Measurements from ENCODE around the gene PDE4D.

Gene PDE4D

DNA sequence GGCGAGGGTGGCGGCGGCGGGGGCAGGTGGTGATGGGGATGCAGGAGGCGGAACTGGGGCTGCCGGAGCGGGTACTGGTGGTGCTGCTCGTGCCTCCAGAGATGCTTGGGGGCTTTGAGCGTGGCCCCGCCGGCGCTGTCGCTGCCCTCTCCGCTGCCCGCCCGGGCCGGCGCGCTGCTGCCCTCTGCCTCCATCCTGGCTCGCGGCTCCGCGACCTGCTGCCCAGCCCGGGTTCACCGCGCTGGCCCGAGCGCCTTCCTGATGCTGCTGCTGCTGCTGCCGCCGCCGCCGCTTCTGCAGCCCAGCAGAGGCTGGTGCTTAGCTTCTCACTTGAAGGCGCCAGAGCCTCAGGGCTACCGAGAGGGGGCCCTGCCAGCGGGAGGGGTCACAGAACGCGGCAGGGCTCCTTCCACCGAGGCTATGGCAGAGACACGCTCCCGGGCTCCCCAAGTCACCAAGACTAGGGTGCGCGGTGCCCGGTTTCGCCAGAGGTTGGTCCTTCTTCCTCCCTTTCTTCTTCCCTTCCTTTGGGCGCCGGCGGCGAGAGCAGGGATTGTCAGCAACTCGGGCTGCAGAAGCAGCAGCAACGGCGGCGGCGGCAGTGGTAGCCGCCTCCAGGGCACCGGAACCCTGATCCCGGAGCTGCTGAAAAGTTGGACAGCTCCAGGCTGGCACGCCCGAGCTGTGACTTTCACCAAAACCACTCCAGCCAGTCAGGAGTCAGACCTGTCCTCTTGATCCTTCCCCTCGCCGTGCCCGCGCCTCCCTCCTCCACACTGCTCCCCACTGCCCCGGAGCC is at the start of gene PDE4D:
Gene PDE4D, minus strand, starts transcription at position 298 of the 799 bp plus-strand sequence.
- no peak for DNase-seq

- no peak for DNase-seq
These were observed 44.1 kb upstream of the PDE4D start for GRCh38 chr5:59937633-59938032.

- DNase-seq = no peak
These were observed 29.9 kb upstream of the PDE4D start for GRCh38 chr5:59923465-59923864.

GRCh38 chr5:59922220-59922619 is 28.7 kb upstream of the PDE4D start:
- DNase-seq = no peak

- no peak for DNase-seq
These were observed 28.3 kb upstream of the PDE4D start for GRCh38 chr5:59921816-59922215.

DNA sequence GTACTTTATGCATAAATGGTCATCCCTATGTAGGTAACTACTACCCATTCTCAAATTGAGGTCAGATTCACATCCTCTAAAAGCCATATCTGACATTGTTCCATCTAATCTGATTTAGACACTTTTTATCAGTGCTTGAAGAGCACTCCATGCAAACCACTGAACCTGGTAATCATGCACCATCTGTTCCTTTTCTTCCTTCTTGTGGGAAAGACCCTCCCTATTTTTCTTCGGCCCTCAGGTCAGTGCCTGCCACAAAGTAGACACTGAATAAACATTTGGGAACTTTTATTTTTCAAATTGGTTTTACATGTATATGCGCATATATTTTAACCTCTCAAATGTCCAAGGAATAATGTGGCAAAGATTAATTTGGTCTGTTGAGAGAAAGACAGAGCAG is 26.0 kb upstream of the PDE4D start:
- no peak for DNase-seq

GRCh38 chr5:59917121-59917520 is 23.6 kb upstream of the PDE4D start:
- DNase-seq = no peak

- no peak for DNase-seq
These were observed 11.7 kb upstream of the PDE4D start for GRCh38 chr5:59905188-59905587.

DNA sequence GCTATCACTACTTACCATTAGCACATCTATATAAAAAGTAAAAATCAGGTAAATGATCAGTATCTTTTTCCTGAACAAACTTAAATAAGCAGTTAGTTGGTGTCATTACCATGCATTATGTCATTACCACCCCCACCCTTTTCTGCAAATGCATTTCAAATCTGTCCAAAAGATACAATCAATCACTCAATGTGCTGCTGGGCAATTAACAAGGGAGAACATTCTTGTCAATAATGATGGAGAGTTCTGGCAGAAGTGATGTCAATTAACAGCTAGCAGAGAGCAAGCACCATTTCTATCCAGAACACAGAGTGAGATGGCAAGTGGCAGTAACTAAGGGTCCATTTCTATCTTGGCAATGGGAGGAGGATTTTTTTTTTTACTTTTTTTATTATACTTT is 3.5 kb upstream of the PDE4D start:
- DNase-seq = no peak

GRCh38 chr5:59891962-59892643 is 1.4 kb downstream of the PDE4D start:
- DNase-seq = no peak

GRCh38 chr5:59887274-59887673 is 6.3 kb downstream of the PDE4D start:
- DNase-seq = no peak

GRCh38 chr5:59874675-59875074 is 18.9 kb downstream of the PDE4D start:
- DNase-seq = no peak

DNA sequence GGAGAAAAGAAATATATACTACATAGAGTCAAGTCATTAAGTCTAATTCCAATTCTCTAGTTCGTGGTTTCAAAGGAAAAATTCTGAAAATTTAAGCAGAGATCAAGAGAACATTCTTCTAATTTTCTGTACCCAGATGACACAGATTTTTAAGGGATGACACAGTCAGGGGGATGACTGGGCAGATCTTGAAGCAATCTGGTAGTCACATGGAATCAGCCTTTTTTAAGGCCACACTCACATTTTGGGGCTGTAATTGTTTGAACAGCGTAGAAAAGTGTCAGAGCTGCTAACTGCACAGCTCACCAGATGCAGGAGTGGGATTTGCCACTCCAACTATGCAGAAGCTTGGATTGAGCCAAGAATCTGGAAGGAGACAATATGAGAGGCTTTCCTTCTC is 20.4 kb downstream of the PDE4D start:
- DNase-seq = no peak

DNA sequence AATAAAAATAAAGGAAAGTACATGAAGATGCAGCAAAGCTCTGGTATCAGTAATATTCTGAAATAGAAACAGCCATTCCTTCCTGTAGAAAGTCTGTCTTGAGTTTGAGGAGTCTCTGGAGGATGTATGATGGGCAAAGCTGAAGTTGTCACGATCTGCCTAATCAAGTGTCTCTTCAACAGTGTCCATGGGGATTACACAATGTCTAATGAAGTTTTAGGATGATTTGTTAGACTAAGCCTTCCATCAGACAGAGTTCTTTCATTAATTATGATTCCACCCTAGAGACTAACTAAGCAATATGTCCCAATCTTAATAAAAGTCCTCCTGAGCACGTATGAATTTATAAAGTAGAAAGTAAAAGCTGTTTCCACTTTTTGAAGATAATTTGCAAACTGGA is 26.9 kb downstream of the PDE4D start:
- no peak for DNase-seq

DNA sequence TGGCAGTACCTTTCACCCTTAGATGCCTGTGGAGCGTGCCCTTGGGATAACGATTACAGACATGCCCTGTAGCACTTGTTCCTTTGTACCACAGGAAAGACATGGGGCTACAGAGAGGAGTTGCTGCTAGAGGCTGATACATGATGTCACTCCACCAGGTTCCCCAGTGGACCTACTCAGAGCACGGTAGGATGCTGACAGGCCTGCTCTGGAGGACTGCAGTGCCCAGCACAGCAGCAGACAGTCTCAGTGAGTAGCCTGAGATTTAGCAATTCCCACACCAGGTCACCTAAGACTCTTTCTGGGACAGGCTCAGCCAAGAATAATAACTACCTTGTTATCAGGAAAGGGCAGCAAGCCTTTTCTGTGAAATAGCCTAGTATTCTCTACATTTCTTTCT is 28.8 kb downstream of the PDE4D start:
- DNase-seq = no peak

DNA sequence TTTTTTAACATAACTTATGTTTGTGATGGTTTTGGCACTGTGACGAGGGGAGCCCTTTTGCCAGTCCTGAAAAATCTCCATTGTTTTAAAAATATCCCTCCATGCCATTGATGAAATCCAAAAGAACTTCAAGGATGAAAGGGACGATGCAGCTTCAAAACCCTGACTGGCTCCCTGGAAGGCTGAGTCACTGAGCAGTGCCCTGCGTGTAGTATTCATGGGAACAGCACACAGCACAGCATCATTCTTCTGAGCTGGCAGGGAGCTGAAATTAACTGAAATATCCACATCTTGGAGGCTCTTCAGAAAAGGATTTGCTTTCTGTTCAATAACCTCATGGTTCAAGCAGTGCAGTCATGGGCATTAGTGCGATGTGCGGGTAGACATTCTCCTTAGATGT is 29.7 kb downstream of the PDE4D start:
- no peak for DNase-seq

- DNase-seq = no peak
These were observed 37.2 kb downstream of the PDE4D start for GRCh38 chr5:59856358-59856757.

DNA sequence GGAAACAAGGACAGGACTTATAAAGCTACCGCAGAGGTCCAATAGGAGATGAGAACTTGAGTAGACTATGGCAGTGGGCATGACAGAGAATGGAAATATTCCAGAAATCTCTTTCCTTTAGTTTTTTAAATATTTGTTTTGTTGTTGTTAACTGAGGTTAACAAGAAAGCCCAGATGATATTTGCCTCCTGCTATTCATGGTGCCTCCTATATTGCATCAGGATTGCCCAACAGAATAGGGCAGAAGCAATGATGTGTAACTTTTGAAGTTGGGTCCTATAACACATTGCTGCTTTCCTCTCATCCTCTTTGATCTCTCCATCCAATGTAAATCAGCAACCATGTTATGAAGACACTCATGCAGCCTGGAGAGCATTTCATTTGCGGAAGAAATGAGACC is 42.8 kb downstream of the PDE4D start:
- DNase-seq = no peak

GRCh38 chr5:59847586-59847985 is 45.9 kb downstream of the PDE4D start:
- DNase-seq = no peak

DNA sequence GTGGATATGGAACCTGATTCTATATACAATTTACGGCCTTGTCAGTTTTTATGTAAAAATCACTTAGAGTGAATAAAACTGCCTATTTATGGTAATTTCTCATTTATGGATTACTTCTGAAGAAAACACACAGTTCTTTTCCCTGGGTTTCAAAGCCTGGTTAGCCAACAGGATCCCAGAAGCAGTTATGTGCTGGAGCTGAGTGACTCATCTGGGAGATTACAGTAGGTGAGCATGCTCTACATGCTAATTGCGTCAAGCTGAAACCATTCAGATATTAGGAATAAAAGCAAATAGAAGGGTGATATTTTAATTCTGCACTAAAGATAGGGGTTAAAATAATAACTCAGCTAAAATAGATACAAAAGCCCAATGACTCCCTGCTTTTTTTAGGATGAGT is 47.8 kb downstream of the PDE4D start:
- no peak for DNase-seq

- no peak for DNase-seq
These were observed 49.9 kb downstream of the PDE4D start for GRCh38 chr5:59843511-59844213.

- no peak for DNase-seq
These were observed 50.5 kb downstream of the PDE4D start for GRCh38 chr5:59842999-59843398.

DNA sequence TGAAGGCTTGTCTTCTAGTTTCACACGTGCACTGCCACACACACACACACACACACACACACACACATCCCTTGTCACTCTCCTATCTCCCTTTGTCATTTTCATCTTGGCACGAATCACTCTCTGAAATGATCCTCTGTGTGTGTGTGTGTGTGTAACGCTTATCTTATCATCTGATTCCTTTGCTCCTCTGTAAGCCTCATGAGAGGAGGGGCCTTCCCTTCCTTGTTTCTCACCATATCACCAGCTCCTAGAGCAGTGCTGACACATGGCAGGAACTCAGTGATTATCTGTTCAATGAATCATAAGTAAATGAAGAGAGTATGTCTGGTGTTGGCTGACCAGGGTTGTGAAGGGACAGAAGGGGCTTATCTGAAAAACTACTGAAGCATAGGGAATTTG is 53.3 kb downstream of the PDE4D start:
- DNase-seq = no peak

- no peak for DNase-seq
These were observed 54.5 kb downstream of the PDE4D start for GRCh38 chr5:59838989-59839388.

Data from activated T-cell treated with anti-CD3 and anti-CD28 coated beads for 4 hours (primary cell).